Measurements from ENCODE around the gene FGR. TPM values are rescaled to one million over a fixed set of nuclear protein-coding genes. Genes with fewer than 3 reads are reported as not detected.
A peak's percentile ranks its signal among the peaks of the same experiment; 100 is the strongest.

FGR gene
- total and polyA plus RNA-seq, 2 donors (not counting 1 experiment from before 2014, with no cell fraction given), result 57.0 to 295 TPM

DNA sequence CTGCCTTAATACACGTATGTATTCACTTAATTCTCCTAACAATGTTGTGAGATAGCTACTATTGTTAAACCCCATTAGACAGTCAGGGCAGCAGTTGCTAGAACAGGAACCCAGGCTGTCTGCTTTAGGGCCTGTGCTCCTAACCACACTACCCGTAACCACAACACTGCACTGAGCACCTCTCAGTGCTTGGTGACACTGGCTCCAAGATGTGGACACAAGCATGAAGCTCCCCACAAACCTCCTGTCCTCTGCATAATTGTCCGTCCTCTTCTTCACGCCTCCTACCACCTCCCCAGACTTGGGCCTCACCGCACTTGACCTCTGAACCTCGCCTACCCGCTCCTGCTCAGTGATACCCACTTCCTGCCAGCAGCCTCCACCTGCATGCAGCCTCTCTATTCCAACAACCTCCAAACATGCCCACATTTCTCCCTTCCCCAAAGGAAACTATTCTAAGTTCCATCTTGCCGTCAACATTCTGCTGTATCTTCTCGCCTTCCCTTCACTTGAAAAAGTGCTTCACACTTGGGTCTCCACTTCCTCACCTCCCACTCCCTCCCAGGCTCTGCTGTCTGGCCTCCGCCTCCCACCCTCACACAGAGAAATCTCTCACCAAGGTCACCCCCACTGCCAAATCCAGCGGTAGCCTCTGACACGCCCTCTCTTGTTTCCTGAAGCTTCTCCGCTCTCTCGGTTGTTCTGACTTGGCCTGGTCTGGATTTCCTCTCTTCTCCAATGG lies 16.5 kb downstream of the FGR start:
- Histone ChIP-seq H3K9me3 (ENCODE audit: control extremely low read depth in 1 of 3, control insufficient read depth in 2 of 3, insufficient read depth in 1 of 3, low read length in 2 of 3) (no peaks in the 10 kb centered on the region), H4K20me1 (ENCODE audit: control insufficient read depth, insufficient read depth, low read length, poor library complexity, severe bottlenecking) (peaks cover 55% of the 10 kb centered on the region), H3K79me2 (ENCODE audit: control insufficient read depth, insufficient read depth, low read length) (peaks cover 31% of the 10 kb centered on the region), H3K4me3 (ENCODE audit: control extremely low read depth in 1 of 5, extremely low read depth in 1 of 5, insufficient read depth in 1 of 5, low read depth in 2 of 5, low read length in 4 of 5) (no peak overlapping the region), H3K27ac (ENCODE audit: low read length in 2 of 2) (peak overlapping the region; percentile 39 to 55), H3K27me3 (replicated peaks in 1 of 4; ENCODE audit: control extremely low read depth in 1 of 4, control insufficient read depth in 3 of 4, insufficient read depth in 4 of 4, low read length in 3 of 4) (no peaks in the 10 kb centered on the region), H2AFZ (ENCODE audit: insufficient read depth, low read depth, low read length, poor library complexity, severe bottlenecking) (peak overlapping the region; percentile 44), H3K4me1 (ENCODE audit: control insufficient read depth in 2 of 2, insufficient read depth in 2 of 2, low read length in 2 of 2) (peaks cover 32 to 61% of the 10 kb centered on the region in 2 donors), H3K36me3 (replicated peaks in 1 of 2; ENCODE audit: control extremely low read depth in 1 of 2, control insufficient read depth in 1 of 2, extremely low read depth in 1 of 2, insufficient read depth in 2 of 2, low read length in 1 of 2) (peaks cover 5 to 81% of the 10 kb centered on the region in 2 experiments), H3K4me2 (replicated peaks; ENCODE audit: low read depth, low read length, poor library complexity, severe bottlenecking) (peak overlapping the region; percentile 55), H3K9ac (ENCODE audit: low read length) (no peak overlapping the region)
- Mint-ChIP-seq H3K4me3 (peak overlapping the region; percentile 23), H3K27ac (peak overlapping the region; percentile 83), H3K4me1 (peaks cover 43% of the 10 kb centered on the region), H3K9me3 (ENCODE audit: insufficient read depth) (no peaks in the 10 kb centered on the region), H3K27me3 (no peaks in the 10 kb centered on the region)
- DNase-seq, result no peak
- CTCF ChIA-PET, result interaction anchor here (0.6 to 20.3 kb wide), 10 partner anchors 9 to 527 kb away, joined by 3 to 473 read pairs (median 4); no protein-coding TSS in a partner anchor
- POLR2A ChIA-PET, result interaction anchor here (0.9 to 1.3 kb wide), 2 partner anchors 12 to 45 kb away, joined by 3 read pairs; no protein-coding TSS in a partner anchor
- WGBS (ENCODE audit: insufficient coverage), result 36% methylated on average over 14 of the region's 14 CpGs
- TF ChIP-seq EZH2 (IDR thresholded peaks at IDR 0.05; ENCODE audit: borderline replicate concordance, insufficient read depth, low read depth, low read length, poor library complexity, severe bottlenecking) (no peak), CTCF (IDR thresholded peaks at IDR 0.05) (no peak)
- ATAC-seq (ENCODE audit: low read depth), result peak; percentile 82
- intact Hi-C loops (cut with micrococcal nuclease), result no loop called here

GRCh38 chr1:27617420-27617819 lies 17.6 kb downstream of the FGR start:
- Histone ChIP-seq H3K4me3 (ENCODE audit: control extremely low read depth in 1 of 5, extremely low read depth in 1 of 5, insufficient read depth in 1 of 5, low read depth in 2 of 5, low read length in 4 of 5) (no peak overlapping the region), H2AFZ (ENCODE audit: insufficient read depth, low read depth, low read length, poor library complexity, severe bottlenecking) (no peak overlapping the region), H3K9ac (ENCODE audit: low read length) (no peak overlapping the region), H3K36me3 (replicated peaks in 1 of 2; ENCODE audit: control extremely low read depth in 1 of 2, control insufficient read depth in 1 of 2, extremely low read depth in 1 of 2, insufficient read depth in 2 of 2, low read length in 1 of 2) (peaks cover 5 to 80% of the 10 kb centered on the region in 2 experiments), H3K27ac (ENCODE audit: low read length in 2 of 2) (peak overlapping the region in 1 of 2 donors; percentile 55), H4K20me1 (ENCODE audit: control insufficient read depth, insufficient read depth, low read length, poor library complexity, severe bottlenecking) (peaks cover 55% of the 10 kb centered on the region), H3K79me2 (ENCODE audit: control insufficient read depth, insufficient read depth, low read length) (peaks cover 31% of the 10 kb centered on the region), H3K4me1 (ENCODE audit: control insufficient read depth in 2 of 2, insufficient read depth in 2 of 2, low read length in 2 of 2) (peaks cover 24 to 50% of the 10 kb centered on the region in 2 donors), H3K4me2 (replicated peaks; ENCODE audit: low read depth, low read length, poor library complexity, severe bottlenecking) (peak overlapping the region; percentile 55), H3K27me3 (replicated peaks in 1 of 4; ENCODE audit: control extremely low read depth in 1 of 4, control insufficient read depth in 3 of 4, insufficient read depth in 4 of 4, low read length in 3 of 4) (no peaks in the 10 kb centered on the region), H3K9me3 (ENCODE audit: control extremely low read depth in 1 of 3, control insufficient read depth in 2 of 3, insufficient read depth in 1 of 3, low read length in 2 of 3) (no peaks in the 10 kb centered on the region)
- peaks cover 43% of the 10 kb centered on the region for H3K4me1 Mint-ChIP-seq
- POLR2A ChIA-PET, result interaction anchor here (1.5 kb wide), 1 partner anchor 8 kb away, joined by 3 read pairs; no protein-coding TSS in a partner anchor
- H3K27ac Mint-ChIP-seq, result peak overlapping the region; percentile 83
- TF ChIP-seq CTCF (IDR thresholded peaks at IDR 0.05) (no peak), EZH2 (IDR thresholded peaks at IDR 0.05; ENCODE audit: borderline replicate concordance, insufficient read depth, low read depth, low read length, poor library complexity, severe bottlenecking) (no peak)
- no peaks in the 10 kb centered on the region for H3K27me3 Mint-ChIP-seq
- no peak for ATAC-seq (ENCODE audit: low read depth)
- H3K4me3 Mint-ChIP-seq, result no peak overlapping the region
- DNase-seq, result no peak
- 95% methylated on average over 2 of the region's 2 CpGs for WGBS (ENCODE audit: insufficient coverage)
- no peaks in the 10 kb centered on the region for H3K9me3 Mint-ChIP-seq (ENCODE audit: insufficient read depth)
- CTCF ChIA-PET, result interaction anchor here (0.6 to 20.3 kb wide), 9 partner anchors 9 to 321 kb away, joined by 3 to 473 read pairs (median 4); no protein-coding TSS in a partner anchor
- intact Hi-C loops (cut with micrococcal nuclease), result no loop called here
